ENCODE data around the gene SPSB2.

Gene SPSB2

DNA sequence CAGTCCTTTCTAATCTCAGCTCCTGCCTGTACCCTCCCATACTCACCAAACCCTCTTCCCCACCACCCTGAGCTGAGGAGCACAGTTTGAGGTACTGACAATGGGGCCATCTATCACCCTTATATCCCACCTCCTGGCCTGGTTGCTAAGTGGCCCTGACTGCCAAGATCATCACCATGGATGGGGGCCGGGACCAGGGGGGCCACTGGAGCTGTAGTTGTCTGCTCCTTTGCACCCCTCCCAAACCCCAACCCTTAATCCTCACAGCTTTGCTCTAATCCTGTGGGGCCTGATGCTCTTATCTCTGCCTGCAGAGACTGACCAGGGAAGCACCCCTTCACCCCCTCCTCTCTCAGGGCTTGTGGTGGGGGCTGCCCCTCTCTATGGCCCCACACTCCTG lies 32.8 kb downstream of the SPSB2 start:
- ATAC-seq (no peak), DNase-seq (no peak)
- Mint-ChIP-seq H3K36me3 (ENCODE audit: low read depth) (no peaks in the 10 kb centered on the region), H3K9me3 (no peaks in the 10 kb centered on the region), H3K27ac (no peak overlapping the region), H3K4me1 (no peaks in the 10 kb centered on the region), H3K4me3 (no peak overlapping the region), H3K27me3 (no peaks in the 10 kb centered on the region)

DNA sequence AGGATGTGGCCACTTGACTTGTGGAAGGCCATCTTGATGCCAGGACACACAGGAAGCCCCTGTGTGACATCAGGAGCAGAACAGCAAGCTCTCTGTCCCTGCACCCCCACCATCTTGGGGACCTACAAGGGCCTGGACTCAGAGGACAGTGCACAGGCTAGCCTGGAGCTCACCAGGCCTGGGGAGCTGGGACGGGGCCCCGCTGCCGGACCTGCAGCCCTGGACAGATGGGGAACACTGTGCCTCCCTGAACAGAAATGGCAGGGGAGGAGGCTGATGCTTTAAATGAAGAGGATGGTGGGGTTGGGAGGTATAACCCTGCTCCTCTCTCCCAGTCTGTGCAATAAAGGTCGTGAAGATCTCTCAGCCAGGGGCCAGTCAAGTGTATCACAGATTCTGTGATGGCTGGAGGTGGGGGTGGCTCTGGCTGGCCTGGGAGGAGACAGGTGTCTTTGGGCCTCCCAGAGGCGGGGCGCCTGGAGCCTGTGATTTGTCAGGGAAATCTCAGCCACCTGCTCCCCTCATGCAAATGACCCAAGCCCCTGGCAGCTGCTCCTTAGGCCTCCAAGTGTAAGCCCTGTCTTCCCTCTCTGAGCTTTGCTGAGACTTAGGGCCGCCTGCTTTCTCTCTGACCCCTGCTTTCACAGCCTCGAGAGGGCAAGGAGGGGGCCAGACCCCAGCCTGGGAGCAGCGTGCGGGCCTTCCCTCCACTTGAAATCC lies 33.5 kb downstream of the SPSB2 start:
- DNase-seq = no peak
- no peaks in the 10 kb centered on the region for H3K9me3 Mint-ChIP-seq
- no peaks in the 10 kb centered on the region for H3K36me3 Mint-ChIP-seq (ENCODE audit: low read depth)
- no peak for ATAC-seq
- H3K4me3 Mint-ChIP-seq = no peak overlapping the region
- H3K4me1 Mint-ChIP-seq = peaks cover 3% of the 10 kb centered on the region
- H3K27ac Mint-ChIP-seq = no peak overlapping the region
- no peaks in the 10 kb centered on the region for H3K27me3 Mint-ChIP-seq

DNA sequence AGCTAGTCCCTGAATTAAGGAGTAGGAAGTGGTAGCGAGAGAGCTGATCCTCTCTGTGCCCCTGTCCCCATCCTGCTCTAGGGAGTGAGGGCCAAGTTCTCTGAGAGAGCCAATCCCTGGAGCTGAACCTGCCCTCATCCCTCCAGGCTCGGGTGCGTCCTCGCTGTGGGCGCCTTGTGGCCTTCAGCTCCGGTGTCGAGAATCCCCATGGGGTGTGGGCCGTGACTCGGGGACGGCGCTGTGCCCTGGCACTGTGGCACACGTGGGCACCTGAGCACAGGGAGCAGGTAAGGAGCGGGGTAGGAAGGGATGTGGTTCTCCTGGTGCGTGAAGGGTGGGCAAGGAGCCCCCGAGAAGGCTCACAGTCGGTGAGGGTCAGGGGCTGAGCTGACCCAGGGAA lies 34.2 kb downstream of the SPSB2 start:
- no peaks in the 10 kb centered on the region for H3K36me3 Mint-ChIP-seq (ENCODE audit: low read depth)
- ATAC-seq (no peak), DNase-seq (no peak)
- H3K9me3 Mint-ChIP-seq = no peaks in the 10 kb centered on the region
- peaks cover 6% of the 10 kb centered on the region for H3K4me1 Mint-ChIP-seq
- no peak overlapping the region for H3K27ac Mint-ChIP-seq
- H3K27me3 Mint-ChIP-seq = no peaks in the 10 kb centered on the region
- no peak overlapping the region for H3K4me3 Mint-ChIP-seq

DNA sequence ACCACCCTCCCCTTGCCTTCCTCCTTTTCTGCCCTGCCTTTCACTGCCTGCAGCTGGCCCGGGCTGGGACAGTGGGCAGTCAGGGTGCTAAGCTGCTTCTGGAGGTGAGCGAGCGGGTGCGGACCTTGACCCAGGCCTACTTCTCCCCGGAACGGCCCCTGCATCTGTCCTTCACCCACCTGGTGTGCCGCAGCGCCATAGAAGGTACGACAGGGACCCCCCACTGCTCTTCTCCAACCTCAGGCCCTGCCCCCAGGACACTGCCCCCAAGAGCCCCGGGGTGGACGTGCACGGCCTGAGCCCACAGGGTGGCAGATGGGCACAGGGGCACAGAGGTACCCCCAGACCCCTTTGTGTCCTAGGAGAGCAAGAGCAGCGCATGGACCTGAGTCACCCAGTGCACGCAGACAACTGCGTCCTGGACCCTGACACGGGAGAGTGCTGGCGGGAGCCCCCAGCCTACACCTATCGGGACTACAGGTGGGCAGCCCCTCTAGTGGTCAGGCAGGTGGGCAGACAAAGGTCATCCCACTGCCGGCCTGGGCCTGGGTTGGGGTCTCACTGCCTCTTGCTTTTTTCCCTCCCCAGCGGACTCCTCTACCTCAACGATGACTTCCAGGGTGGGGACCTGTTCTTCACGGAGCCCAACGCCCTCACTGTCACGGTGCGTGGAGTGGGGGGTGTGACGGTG lies 35.6 kb downstream of the SPSB2 start:
- DNase-seq = no peak
- no peaks in the 10 kb centered on the region for H3K36me3 Mint-ChIP-seq (ENCODE audit: low read depth)
- H3K27me3 Mint-ChIP-seq = no peaks in the 10 kb centered on the region
- H3K4me3 Mint-ChIP-seq = no peak overlapping the region
- H3K4me1 Mint-ChIP-seq = peaks cover 6% of the 10 kb centered on the region
- H3K9me3 Mint-ChIP-seq = no peaks in the 10 kb centered on the region
- no peak for ATAC-seq
- no peak overlapping the region for H3K27ac Mint-ChIP-seq

DNA sequence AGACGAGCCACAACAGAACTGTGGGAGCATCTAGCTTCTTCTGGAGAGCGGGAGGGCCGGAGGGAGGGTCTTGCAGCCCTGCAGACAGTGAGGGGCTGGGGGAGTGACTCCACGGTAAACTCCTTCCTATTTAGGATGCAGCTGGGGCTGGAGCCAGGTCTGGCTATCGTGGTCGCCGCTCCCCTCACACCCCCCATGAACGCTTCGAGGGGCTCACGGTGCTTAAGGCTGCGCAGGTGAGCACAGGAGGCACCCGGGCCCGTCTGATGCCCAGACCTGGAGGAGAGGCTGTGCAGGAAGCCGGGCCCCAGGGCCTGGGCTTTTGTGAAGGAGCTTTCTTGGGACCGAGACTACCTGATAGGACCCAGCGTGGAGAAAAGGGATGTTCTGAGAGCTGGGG lies 36.3 kb downstream of the SPSB2 start:
- DNase-seq = no peak
- H3K27me3 Mint-ChIP-seq = no peaks in the 10 kb centered on the region
- no peak for ATAC-seq
- H3K4me3 Mint-ChIP-seq = no peak overlapping the region
- peaks cover 6% of the 10 kb centered on the region for H3K4me1 Mint-ChIP-seq
- no peaks in the 10 kb centered on the region for H3K36me3 Mint-ChIP-seq (ENCODE audit: low read depth)
- no peaks in the 10 kb centered on the region for H3K9me3 Mint-ChIP-seq
- H3K27ac Mint-ChIP-seq = no peak overlapping the region

DNA sequence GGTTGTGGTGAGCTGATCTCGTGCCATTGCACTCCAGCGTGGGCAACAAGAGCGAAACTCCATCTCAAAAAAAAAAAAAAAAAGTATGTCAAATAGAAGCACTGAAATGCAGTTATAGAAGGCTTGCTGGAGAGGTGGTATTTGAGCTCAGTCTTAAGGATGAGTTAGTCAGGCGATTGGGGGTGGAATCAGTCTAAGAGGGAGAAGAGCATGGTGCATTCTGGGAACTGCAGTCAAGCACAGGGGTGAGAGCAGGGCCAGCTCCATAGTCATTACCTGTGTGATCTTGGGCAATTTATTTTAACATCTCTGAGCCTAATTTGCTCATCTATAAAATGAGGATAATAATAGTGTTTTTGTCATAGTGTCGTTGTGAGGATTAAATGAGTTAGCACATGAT lies 38.2 kb downstream of the SPSB2 start:
- Mint-ChIP-seq H3K4me3 (no peak overlapping the region), H3K9me3 (no peaks in the 10 kb centered on the region), H3K36me3 (ENCODE audit: low read depth) (no peaks in the 10 kb centered on the region), H3K27me3 (peaks cover 10% of the 10 kb centered on the region), H3K27ac (no peak overlapping the region), H3K4me1 (peaks cover 6% of the 10 kb centered on the region)
- no peak for DNase-seq
- no peak for ATAC-seq

DNA sequence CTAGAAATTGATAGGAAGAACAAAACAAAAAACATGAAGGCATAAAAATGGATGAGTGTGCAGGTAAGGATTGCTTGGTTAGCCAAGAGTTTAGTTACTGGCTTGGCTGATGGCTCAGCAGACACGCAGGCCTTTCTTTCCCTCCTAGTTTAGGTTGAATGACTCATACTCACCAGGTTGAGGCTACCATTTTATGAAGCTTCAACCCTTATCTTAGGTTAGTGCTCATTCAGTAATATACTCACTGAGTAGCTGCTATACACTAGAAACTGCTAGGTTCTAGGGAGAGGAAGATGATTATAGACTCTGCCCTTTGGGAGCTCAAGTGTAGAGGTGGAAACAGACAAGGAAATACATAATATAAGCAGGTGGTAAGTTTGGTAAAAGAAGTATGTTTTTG lies 38.8 kb downstream of the SPSB2 start:
- Mint-ChIP-seq H3K36me3 (ENCODE audit: low read depth) (no peaks in the 10 kb centered on the region), H3K4me3 (no peak overlapping the region)
- ATAC-seq = no peak

DNA sequence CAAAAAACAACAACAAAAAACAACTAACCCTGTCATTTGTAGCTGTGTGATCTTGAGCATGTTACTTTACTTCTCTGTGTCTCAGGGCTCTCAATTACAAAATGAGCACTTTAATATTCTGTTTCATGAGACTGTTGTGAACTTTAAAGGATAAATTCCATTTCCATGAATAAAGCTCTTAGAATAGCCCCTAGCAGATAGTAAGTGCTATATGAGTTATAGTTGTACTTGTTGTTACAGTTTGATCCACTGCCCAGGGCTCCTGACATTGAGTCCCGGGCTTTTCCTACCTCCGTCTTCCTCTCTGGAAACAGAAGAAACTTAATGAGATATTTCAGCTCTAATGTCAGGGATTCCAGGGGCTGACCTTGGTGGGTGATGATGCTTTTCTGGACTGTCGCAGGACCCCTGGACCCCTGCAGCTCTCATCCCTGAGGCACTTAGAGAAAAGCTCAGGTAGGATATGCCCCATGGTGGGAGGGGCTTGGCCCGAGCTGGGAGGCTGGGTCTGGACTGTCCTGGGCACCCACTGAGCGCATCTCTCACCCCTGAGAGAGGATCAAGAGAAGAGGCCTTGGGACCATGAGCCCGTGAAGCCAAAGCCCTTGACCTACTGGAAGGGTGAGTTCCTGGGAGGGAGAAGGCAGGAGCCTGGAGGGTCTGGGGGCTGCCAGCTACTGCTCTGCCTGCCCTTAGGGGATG lies 39.8 kb downstream of the SPSB2 start:
- ATAC-seq (no peak), DNase-seq (no peak)
- Mint-ChIP-seq H3K27ac (no peak overlapping the region), H3K36me3 (ENCODE audit: low read depth) (no peaks in the 10 kb centered on the region), H3K27me3 (peaks cover 17% of the 10 kb centered on the region), H3K4me3 (no peak overlapping the region), H3K4me1 (peaks cover 12% of the 10 kb centered on the region), H3K9me3 (no peaks in the 10 kb centered on the region)

More for the DNA sequence above, 38.8 kb downstream of the SPSB2 start:
- Mint-ChIP-seq H3K4me1 (peaks cover 8% of the 10 kb centered on the region), H3K27ac (no peak overlapping the region), H3K27me3 (peaks cover 13% of the 10 kb centered on the region), H3K9me3 (no peaks in the 10 kb centered on the region)
- no peak for DNase-seq

DNA sequence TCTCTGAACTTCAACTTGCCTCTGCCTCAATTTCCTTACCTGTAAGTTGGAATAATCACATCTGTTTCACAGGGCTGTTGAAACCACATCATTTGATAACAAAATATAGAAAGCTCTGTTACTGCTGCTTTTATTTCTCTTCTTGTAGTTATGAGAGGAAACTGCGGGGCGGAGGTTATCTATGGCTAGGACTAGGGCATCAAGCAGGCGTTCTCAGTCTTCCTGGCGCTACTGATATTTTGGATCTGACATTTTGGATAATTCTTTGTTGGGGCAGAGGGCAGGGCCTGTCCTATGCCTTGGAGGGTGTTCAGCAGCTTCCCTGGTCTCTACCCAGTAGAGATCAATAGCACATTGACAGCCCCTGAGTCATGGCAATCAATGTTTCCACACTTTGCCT lies 41.0 kb downstream of the SPSB2 start:
- no peak for ATAC-seq
- DNase-seq = no peak
- H3K36me3 Mint-ChIP-seq (ENCODE audit: low read depth) = no peaks in the 10 kb centered on the region
- H3K9me3 Mint-ChIP-seq = no peaks in the 10 kb centered on the region
- H3K4me3 Mint-ChIP-seq = no peak overlapping the region
- H3K27ac Mint-ChIP-seq = no peak overlapping the region
- peaks cover 25% of the 10 kb centered on the region for H3K27me3 Mint-ChIP-seq
- H3K4me1 Mint-ChIP-seq = peaks cover 20% of the 10 kb centered on the region

DNA sequence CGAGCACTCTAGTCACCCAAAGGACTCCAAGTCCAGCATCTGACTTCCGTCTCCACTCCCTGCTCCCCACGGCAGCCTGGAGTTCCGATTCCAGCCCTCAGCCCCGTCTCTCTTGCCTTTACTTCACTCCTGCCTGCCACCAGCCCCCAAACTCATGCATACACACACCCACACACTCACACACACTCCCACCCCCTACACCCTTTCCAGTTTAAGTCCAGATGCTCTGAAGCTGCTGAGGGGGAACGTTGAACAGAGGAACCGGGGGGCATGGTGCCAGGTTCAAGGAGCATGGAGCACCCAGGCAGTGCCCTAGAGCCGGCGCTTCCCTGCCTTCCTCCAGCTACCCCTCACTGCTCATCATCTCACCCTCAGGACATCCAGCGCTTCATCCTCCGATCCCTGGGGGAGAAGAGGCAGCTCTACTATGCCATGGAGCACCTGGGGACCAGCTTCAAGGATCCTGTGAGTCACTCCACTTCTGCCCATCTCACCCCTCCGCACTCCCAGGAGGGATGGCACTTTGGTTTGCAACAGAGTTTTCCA lies 41.6 kb downstream of the SPSB2 start:
- H3K36me3 Mint-ChIP-seq (ENCODE audit: low read depth) = no peaks in the 10 kb centered on the region
- peaks cover 31% of the 10 kb centered on the region for H3K27me3 Mint-ChIP-seq
- H3K4me3 Mint-ChIP-seq = no peak overlapping the region
- no peak for DNase-seq
- no peaks in the 10 kb centered on the region for H3K9me3 Mint-ChIP-seq
- no peak overlapping the region for H3K27ac Mint-ChIP-seq
- ATAC-seq = no peak
- H3K4me1 Mint-ChIP-seq = peaks cover 21% of the 10 kb centered on the region

DNA sequence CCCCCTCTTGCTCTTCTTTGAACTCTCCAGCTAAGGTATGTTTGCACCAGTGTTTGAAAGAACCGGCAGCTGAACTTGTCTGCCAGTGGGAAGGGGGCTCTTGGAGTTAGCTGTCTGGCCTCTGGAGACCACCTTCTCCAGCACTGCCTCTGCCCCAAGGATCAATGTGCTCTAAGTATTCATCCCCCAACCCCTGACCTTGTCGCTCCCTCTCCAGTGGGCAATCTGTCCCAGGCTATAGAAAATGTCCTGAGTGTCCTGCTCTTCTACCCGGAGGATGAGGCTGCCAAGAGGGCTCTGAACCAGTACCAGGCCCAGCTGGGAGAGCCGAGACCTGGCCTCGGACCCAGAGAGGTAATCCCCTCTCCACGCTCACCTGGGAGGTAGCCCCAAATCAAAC lies 42.1 kb downstream of the SPSB2 start:
- no peak for ATAC-seq
- no peaks in the 10 kb centered on the region for H3K36me3 Mint-ChIP-seq (ENCODE audit: low read depth)

DNA sequence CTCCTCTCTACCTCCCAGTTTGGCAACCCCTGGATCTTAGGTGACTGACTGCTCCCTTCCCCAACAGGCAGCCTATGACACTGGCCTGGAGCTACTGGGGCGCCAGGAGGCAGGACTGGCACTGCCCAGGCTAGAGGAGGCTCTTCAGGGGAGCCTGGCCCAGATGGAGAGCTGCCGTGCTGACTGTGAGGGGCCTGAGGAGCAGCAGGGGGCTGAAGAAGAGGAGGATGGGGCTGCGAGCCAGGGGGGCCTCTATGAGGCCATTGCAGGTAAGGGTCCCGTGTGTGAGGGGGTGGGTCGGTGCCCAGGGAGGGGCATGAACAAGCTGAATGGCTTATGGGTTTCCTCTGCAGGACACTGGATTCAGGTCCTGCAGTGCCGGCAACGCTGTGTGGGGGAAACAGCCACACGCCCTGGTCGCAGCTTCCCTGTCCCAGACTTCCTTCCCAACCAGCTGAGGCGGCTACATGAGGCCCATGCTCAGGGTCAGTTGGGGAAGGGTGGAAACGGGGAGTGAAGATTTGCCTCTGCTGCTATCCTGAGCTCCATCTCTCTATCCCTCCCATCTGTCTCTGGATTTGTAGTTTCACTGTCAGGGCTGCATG lies 42.7 kb downstream of the SPSB2 start:
- H3K9me3 Mint-ChIP-seq = no peaks in the 10 kb centered on the region
- no peak overlapping the region for H3K4me3 Mint-ChIP-seq
- DNase-seq (no peak), ATAC-seq (no peak)
- peaks cover 39% of the 10 kb centered on the region for H3K27me3 Mint-ChIP-seq
- no peaks in the 10 kb centered on the region for H3K36me3 Mint-ChIP-seq (ENCODE audit: low read depth)
- no peak overlapping the region for H3K27ac Mint-ChIP-seq
- peaks cover 23% of the 10 kb centered on the region for H3K4me1 Mint-ChIP-seq

More for the DNA sequence above, 42.1 kb downstream of the SPSB2 start:
- H3K4me1 Mint-ChIP-seq = peaks cover 21% of the 10 kb centered on the region
- no peak for DNase-seq
- no peak overlapping the region for H3K27ac Mint-ChIP-seq
- H3K27me3 Mint-ChIP-seq = peaks cover 35% of the 10 kb centered on the region
- no peaks in the 10 kb centered on the region for H3K9me3 Mint-ChIP-seq
- no peak overlapping the region for H3K4me3 Mint-ChIP-seq

DNA sequence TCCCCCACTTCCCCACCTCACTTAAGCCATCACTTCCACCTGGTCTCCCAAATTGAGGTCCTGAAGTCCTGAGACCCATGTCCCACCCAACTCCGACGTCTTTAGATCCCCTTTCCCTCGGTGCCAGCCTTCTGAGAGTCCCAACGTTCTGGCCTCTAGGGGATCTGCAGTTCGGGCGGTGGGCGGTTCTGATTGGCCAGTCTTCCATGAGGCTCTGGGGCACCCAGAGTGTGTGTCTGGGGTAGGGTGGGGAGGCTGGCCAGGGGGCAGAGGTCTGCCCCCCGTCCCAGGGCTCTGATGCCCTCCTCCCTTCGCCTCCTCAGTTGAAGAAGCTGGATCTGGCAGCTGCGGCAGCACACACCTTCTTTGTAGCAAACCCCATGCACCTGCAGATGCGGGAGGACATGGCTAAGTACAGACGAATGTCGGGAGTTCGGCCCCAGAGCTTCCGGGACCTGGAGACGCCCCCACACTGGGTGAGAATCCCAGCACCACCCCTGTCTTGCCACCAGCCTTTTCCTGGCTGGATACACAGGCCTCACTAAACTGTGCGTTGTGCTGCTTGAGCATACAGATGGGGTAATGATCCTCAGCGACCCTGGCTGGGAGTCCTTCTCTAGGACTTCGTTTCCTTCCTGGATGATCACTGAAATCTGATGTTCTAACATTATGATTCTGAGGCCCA lies 43.4 kb downstream of the SPSB2 start:
- no peak for ATAC-seq
- Mint-ChIP-seq H3K4me1 (peaks cover 20% of the 10 kb centered on the region), H3K36me3 (ENCODE audit: low read depth) (no peaks in the 10 kb centered on the region), H3K27ac (no peak overlapping the region), H3K4me3 (peak overlapping the region; percentile 67), H3K9me3 (no peaks in the 10 kb centered on the region), H3K27me3 (peaks cover 46% of the 10 kb centered on the region)
- no peak for DNase-seq
